GM21576 (cell line): ENCODE measurements around the gene NGEF.
"Not testable (repeated sequence)": the region's sequence is repeated elsewhere in the genome, so short reads cannot be mapped to it uniquely, and the experiment has no call there.

Source experiments
- ATAC-seq: cut with Tn5 transposase; IDR thresholded peaks from one replicate; pipeline ENCODE4 v1.9.1; 2021; ENCODE audit warnings: mild to moderate bottlenecking, moderate library complexity; ENCODE audit not compliant: unreplicated experiment

NGEF gene

DNA sequence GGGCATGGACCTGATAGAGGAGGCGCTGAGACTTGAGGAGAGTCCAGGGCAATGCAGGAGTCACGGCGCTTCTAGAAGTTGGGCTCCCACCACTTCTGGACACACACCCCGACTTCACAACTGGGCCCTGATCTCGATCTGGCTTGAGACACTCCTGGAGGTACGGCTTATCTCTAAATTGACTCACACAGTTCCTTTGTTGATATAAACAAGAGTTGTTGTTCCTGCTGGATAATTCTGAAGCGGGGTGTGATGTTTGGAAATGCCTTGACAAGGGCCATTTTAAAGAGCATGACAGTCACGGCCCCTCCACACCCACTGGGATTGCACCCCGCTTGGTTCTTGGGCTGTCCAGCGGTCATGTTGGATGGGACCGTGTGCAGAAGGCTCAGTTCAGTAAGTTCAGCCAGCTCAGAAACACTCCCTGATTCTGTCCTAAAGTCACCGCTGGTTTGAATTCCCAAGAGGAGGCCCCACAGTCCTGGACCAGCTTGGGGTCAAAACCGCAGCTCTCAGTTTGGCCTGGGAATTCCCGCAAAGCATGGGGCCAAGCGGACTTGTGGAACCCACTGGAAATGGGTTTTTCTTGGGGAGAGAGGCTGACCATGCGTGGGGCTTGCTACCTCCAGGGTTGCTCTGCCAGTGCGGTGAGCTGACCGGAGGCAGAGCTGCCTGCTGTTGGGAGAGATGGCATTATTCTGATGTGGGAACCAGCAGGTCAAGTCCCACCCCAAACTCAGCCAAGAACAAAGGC is 10.1 kb upstream of the NGEF start:
- no peak for ATAC-seq

DNA sequence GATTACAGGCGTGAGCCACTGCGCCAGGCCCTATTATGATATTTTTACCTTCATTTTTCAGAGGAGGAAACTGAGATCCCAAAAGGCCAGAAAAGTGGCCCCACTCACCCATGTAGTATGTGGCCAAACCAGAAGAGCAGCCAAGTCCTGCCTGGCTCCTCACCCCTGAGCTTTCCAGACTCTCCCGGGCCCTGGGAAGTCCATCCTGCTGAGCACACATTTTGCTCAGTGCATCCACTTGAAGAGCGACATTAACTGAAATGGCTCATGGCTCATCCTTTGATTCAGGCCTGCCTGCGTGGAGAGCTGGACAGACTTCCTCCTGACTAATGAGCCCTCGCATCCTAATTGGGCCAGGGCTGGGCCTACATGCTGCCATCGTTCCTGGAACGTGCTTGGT is 9.5 kb upstream of the NGEF start:
- ATAC-seq = no peak

DNA sequence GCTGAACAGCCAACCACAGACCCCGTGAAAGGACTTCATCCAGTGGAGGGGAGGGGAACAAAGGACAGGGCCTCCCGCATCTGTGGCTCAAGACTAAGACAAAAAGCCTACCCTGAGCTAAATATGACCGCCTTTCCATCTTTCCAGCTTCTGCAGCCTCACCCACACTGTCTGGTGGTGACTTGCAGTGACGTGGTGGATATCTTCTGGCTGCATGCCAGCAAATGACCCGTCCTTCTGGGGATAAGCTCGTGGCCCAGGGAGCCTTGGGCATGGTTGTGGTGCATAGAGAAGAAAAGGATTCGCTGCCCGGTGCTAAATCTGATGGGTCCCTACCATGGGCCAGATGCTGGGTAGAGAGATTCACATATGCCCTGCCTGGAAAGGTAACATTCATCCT is 8.7 kb upstream of the NGEF start:
- no peak for ATAC-seq

DNA sequence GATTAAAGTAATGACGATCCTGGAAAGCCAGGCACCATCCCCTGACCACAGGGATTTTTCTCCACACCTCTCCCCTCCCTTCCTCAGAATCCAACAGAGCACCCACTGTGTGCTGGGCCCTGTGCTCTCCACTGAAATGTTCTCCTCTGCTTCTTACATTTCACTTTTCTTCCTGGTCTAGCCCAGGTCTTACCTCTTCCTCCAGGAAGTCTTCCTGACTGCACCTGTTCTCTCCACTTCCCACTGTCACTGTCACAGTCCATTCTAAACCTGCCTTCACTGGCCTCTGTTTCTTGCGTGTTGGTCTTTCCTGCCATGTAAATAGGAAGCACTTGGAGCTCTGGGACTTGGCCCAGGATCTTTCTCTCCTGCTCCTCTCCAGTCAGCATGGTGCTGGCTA is 7.4 kb upstream of the NGEF start:
- ATAC-seq = no peak

DNA sequence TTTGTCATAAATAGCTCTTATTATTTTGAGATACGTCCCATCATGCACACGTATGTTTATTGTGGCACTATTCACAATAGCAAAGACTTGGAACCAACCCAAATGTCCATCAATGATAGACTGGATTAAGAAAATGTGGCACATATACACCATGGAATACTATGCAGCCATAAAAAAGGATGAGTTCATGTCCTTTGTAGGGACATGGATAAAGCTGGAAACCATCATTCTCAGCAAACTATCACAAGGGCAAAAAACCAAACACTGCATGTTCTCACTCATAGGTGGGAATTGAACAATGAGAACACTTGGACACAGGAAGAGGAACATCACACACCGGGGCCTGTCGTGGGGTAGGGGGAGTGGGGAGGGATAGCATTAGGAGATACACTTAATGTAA is 6.6 kb upstream of the NGEF start:
- not testable (repeated sequence) for ATAC-seq

DNA sequence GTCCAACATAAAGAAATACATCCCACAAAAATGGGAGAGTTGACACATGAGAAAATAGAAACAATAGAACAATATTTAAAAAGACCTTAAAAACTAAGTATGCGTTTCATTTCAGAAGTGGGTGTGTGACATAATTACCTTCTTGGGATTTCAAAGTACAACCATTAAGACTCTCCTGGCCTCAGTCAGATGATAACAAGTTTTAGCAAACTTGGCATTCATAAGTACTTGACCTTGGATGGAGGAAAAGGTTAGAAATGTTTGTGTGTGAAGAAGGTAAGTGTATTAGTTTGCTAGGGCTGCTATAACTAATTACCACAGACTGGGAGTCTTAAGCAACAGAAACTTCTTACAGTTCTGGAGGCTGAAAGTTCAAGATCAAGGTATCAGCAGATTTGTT is 4.9 kb upstream of the NGEF start:
- no peak for ATAC-seq

DNA sequence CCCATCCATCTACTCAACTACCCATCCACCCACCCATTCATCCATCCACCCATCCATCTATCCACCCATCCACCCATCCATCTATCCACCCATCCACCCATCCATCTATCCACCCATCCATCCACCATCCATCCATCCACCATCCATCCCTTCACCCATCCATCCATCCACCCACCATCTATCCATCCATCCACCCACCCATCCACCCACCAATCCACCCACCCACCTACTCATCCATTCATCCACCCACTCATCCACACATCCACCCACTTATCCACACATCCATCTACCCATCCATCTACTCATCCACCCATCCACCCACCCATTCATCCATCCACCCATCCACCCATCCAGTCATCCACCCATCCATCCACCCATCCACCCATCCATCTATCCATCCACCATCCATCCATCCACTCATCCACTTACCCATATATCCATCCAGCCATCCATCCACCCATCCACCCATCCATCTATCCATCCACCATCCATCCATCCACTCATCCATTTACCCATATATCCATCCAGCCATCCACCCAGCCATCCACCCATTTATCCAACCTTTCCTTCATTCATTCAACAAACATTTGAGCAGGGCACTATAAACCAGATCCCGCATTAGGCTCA is 2.1 kb upstream of the NGEF start:
- ATAC-seq = no peak

DNA sequence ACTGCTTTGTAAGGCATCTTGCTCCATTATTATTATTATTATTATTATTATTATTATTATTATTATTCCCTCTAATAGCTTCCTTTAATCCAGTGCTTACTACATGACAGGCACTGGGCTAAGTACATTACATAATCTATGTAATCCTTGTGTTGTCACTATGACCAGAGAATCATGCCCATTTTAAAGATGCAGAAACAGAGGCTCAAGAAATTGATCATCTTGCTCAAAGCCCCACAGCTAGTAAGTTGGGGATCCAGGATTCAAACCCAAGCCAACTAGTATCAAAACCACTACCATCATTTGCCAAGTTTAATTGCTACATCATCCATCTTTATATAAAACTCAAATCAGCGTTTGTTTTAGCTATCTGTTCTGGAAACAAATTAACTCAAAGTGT is 594 bp upstream of the NGEF start:
- ATAC-seq = no peak

DNA sequence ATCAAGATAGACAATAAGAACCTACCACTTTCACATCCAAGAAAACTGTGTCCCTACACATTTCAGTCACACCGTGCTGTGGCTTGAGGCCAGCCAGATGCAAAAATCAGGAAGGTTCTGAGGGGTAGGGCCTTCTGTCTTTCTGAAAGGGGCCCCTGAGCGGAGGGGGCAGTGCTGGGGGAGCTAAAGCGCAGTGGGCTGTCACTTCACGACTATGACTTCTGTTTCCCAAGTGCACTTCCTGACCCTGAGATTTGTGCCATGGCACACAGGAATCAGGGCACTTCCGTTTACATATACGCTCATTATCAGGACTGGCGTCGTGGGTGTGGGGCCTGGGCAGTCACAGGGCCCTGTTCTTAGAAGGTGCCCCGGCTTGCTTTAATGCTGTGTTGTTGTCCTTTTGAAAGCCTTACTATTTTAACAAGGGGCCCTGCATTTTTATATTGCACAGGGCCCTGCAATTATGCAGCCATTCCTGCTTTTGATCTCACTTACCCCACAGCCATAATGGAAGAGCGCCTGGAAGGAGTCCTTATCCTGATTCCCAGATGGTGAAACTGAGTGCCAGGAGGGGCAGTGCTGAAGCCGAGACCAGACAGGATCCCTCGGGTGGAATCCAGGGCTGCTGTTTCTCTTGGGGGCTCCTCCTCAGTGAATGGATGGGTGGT is 620 bp downstream of the NGEF start:
- ATAC-seq = no peak

DNA sequence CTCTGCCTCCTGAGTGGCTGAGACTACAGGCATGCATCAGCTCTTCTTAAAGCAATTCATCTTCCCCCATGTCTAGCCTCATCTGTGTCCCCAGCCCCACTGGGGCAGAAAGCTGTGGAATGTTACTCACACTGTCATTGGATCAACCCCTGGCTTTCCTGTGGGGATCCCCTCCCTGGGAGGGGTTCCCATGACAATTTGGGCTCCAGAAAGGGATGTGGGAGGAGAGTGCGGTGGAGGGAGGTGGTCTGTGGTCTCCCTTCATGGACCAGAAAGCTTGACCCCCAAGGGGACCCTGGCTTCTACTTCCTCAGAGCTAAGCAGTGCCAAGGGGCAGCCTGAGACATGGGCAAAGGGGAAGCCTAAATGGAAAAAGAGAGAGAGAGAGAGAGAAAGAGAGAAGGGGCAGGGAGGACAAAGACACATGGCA is 1.3 kb downstream of the NGEF start:
- ATAC-seq = no peak

DNA sequence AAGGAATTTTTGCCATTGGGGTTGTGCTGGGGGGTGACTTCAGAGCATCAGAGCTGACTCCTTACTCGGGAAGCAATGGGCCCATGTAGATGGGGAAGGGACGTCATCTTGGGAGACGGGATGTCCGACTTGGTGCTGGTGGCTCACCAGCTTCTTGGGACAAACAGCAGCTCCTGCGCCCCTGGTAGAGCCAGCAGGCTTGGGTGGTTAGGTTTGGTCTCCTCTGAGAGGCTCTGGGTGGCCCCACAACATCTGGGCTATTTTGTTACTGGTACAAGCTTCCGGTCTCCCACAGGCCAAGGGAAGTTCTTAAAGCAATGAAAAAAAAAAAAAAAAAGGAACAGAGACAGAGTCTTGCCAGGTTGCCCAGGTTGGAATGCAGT is 1.8 kb downstream of the NGEF start:
- no peak for ATAC-seq

DNA sequence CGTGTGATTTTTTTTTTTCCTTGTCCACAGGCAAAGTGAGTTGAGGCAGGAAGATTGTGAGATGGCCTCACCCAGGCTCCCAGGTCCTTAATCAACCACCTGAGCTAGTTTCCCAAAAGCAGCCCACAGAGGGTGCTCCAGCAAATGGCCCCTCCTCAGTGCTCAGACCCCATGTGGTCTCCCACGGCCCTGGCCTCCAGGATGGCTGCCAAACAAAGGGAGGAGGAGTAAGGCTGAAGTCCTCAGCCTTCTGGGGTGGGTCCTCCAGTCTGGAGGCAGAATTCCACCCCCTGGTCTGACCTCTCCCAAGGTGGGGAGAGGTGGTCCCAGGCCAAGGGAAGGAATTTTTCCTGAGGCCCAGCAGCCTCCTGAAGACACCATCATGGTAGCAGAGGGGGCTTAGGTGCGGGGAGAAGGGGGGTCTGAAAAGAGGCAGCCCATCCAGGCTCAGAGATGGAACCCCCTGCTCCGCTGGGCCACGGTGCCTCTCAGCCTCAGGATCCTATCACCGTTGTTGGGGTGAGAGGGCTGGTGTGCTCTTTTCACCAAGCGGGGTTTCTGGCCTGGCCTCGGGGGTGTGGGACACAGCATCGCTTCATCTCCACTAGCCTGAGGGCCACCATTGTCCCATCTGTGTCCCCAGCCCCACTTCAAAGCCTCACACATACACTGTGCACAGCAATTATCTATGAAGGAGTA is 2.3 kb downstream of the NGEF start:
- no peak for ATAC-seq

DNA sequence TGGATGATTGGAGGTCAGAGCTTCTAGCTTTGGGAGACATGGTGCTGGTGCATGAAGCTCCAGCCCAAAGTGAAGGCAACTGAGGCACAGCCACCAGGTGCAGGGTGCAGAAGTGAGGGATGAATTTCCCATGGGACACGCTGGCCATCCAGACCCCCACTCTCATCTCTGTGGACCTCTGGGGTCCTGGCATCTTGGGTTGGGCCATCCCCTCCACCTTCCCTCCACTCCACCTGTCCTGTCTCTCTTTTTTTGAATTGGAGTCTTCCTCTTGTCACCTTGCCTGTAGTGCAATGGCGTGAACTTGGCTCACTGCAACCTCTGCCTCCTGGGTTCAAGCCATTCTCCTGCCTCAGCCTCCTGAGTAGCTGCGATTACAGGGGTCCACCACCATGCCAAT is 3.4 kb downstream of the NGEF start:
- ATAC-seq = no peak

DNA sequence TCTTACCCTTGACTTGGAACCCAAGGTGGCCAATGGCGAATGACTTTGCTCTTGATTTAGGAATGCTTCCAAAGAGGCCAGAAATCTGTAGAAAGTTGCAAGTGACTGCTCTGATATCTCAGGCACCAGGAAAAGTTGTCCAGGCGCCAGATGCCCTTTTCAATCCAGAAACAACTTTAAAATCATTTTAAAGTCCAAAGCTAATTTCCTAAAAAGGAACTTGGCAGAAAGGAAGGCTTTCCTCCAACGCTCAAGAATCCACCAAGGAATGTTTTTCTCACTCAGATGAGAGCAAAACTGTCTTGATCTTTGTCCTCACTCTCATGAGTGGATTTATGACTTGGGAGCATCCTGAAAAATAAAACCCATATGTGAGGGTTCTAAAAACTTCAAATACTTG is 5.3 kb downstream of the NGEF start:
- ATAC-seq = no peak

DNA sequence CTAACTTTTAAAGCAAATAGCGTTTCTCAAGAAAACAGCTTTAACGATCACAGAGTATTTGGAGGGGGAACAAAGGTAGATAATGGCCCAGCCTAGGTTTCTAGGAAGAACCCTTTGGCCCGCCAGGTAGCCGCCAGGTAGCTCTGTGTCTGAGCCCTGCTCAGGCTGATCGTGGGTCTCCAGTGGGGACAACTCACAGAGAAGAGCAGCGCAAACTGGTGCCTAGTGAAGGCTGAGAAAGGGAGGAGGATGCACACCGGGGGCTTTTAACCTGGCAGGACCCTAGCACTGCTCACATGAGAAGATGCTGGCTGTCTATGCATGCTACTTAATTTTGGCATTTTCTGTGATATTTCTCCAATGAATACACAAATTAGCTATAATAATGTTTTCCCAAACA is 5.8 kb downstream of the NGEF start:
- no peak for ATAC-seq

DNA sequence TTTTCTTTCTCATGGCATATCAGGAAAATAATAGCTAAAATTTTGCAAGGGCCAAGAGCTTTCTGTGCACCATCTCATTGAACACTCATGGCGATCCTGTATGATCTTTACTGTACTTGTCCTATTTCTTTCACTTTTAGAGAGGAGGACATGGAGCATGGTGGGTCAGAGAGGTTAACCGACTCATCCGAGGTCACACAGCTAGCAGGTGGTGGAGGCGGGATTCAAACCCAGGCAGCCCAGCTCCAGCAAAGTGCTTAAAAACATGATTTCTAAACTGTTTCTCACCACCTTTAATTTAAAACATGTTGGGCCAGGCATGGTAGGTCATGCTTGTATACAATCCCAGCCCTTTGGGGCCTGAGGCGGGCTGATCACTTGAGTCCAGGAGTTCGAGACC is 6.4 kb downstream of the NGEF start:
- no peak for ATAC-seq

DNA sequence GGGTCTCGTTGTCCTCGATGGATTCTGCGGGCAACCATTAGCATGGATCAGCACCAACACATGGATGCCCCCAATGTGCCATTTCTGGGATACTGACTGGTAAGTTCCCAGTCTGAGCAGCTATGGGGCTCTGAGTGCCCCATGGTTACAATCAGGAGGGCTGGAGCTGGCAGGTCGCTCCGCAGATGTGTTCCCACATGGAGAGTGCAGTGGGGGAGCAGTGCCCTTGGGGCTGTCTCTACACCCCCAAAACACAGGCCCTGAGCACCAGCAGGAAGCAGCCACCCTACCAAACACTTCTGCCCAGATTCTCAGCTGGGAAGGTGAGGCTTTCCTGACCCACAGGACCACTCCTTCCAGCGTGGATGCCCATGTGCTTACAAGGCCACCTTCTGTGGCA is 8.0 kb downstream of the NGEF start:
- no peak for ATAC-seq

DNA sequence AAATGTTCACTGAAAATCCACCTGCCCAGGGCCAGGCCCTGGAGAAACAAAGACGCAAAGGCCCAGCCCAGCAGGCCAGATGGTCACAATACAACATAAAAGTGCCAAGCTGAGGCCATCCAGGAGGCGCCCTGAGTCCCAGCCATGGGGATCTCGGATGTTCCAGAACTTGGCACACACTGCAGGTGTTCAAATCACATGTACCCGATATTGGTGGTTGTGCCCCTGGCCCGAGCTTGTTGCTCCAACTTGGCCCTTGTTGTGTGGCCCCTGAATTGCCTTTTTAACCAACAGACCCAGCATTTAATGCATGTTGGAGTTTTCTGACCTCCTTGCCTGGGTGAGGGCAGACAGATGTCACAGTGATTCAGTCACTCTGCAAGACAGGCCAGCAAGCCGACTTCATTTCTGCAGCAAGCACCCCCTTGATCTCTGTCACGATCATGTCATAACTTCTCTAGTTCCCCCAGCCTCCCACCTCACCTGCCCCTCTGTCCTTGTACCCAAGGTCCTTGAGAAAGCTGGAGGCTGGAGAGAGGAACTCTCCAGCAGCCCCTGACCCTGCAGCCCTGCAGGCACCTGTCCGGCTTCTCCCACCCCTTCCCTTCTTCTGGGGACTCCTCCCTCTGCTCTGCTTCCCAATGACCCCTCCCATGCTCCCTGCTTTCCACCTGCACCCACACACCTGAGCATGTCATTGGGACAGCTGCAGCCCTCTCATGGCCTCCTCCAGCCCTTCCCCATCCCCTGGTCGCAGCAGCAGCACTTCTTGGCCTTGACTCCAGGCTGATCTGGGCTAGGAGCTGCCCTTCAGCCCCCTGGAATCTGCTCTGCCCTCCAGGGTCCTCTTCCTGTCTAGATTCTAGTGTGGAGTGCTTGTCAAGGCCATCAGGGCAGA is 9.1 kb downstream of the NGEF start:
- ATAC-seq = no peak

DNA sequence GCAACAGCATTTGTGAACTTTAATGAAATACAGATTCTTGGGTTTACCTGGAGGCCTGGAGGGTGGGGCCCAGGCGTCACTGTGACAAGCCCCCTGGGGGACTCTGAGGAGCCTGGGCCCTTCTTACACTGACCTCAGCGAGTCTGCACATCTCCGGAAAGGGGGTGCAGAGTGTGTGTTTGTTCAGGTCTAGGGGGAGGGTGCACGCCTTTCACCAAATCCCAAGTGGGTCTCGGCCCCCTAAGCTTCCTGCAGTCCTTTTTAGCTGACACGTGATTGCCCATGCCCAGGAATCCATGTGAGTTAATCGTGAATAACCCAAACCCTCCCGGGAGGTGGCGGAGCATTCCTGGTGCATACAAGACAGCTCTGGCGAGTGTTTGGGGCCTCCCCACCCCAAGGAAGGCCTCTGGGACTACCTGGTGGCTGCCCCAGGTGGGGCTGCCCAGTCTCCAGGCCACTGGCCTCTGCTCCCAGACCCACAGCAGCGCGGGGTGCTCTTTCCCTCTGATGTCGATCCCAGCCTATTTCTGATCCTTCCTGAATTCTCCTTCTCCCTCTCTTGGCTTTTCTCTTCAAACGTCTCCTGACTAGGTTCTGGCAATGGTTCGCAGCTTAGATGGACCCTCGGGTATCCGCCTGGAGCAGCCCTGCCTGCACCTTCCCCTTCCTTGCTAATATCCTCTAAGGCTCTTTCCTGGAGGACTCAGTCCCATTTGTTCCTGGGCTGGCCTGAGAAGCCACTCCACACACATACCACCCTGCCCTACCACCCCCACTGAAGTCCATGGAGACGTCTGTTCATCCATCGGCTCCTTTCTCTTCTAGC is 10.0 kb downstream of the NGEF start:
- no peak for ATAC-seq
